ENCODE results near the gene RCSD1.

RCSD1 gene

DNA sequence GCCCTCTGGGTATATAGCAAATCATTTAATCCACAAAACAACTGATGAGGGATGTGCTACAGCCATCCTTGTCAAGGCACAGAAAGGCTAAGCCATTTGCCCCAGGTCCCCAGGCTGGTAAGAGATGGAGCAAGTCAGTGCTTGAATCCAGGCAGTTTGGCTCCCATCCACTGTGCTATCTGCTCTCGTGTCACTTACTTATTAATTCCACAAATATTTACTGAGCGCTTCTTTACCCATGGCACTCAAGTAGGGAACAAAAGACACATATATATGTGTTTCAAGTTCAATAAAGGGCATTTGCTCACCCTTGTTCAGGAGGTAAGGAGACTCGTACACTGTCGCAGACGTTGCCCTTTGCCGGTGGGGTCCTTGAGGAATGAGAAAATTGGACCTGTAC lies 53.2 kb downstream of the RCSD1 start:
- Mint-ChIP-seq H3K36me3 (ENCODE audit: insufficient read depth) (peaks cover 43% of the 10 kb centered on the region), H3K4me1 (ENCODE audit: low read depth in 2 of 2) (peaks cover 20 to 30% of the 10 kb centered on the region in 2 donors), H3K27me3 (no peaks in the 10 kb centered on the region), H3K27ac (peak overlapping the region in 1 of 2 donors; percentile 84), H3K9me3 (no peaks in the 10 kb centered on the region), H3K4me3 (no peak overlapping the region)
- ATAC-seq (replicated peaks), result no peak
- no peak for DNase-seq

DNA sequence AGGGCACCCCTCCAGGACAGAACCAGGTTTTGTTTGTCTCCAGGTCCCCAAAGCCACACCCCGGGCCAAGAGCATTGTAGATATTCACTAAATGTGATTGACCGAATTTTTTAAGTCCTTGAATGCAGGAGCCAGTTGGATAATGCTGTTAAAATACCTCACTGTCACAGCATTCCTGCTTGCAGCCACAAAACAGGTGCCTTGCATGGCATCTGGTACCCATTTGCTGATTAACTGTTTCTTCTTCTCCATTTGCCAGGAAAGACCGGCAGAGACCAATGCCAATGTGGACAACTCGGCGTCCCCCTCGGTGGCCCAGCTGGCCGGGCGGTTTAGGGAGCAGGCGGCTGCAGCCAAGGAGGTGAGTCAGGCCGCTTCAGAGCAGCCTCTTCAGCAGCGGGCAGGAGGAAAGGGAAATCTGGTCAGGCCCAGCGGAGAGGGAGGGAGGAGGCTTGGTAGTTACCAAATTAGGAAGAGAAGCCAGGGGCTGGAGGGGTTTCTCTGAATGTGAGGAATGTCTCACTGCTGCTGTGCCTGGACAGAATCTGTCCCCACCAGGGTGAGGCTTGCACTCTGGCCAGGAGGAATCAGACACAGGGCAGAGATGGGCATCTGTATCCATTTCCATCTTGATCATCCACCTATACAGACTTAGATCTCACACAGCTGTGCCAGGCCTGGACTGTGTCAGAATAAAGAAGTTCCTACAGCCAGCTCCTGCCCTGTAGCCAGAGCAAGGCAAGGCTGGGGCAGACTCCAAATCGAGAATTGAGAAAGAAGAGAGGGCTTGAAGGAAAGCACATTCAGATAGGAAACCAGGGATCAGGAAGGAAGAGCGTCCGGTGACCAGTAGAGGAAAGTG lies 53.8 kb downstream of the RCSD1 start:
- Mint-ChIP-seq H3K36me3 (ENCODE audit: insufficient read depth) (peaks cover 49% of the 10 kb centered on the region), H3K27me3 (no peaks in the 10 kb centered on the region), H3K4me1 (ENCODE audit: low read depth in 2 of 2) (peaks cover 26 to 30% of the 10 kb centered on the region in 2 donors), H3K4me3 (no peak overlapping the region), H3K9me3 (no peaks in the 10 kb centered on the region), H3K27ac (peak overlapping the region; percentile 66 to 84)
- ATAC-seq (replicated peaks) (no peak), DNase-seq (no peak)

DNA sequence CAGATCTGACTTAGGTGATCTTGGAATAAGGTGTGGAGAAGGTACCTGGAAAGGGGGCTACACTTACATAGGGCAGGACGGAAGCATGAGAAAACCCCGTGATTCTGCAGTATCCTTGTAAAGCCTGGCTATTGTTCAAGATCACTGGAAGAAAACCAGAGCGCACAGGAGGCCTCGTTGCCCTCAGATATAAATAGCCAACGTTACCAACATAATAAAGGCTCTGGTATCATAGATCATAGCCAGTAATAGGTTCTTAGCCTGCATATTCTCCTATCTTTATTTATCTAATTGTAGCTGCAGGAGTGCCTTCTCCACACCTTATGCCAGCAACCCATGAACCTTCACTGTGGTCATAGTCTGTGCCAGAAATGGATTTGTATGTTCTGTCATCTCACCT lies 55.8 kb downstream of the RCSD1 start:
- Mint-ChIP-seq H3K27me3 (no peaks in the 10 kb centered on the region), H3K36me3 (ENCODE audit: insufficient read depth) (peaks cover 69% of the 10 kb centered on the region), H3K9me3 (no peaks in the 10 kb centered on the region), H3K4me3 (no peak overlapping the region), H3K4me1 (ENCODE audit: low read depth in 2 of 2) (peaks cover 25 to 26% of the 10 kb centered on the region in 2 donors), H3K27ac (peak overlapping the region in 1 of 2 donors; percentile 66)
- DNase-seq (no peak), ATAC-seq (replicated peaks) (no peak)

DNA sequence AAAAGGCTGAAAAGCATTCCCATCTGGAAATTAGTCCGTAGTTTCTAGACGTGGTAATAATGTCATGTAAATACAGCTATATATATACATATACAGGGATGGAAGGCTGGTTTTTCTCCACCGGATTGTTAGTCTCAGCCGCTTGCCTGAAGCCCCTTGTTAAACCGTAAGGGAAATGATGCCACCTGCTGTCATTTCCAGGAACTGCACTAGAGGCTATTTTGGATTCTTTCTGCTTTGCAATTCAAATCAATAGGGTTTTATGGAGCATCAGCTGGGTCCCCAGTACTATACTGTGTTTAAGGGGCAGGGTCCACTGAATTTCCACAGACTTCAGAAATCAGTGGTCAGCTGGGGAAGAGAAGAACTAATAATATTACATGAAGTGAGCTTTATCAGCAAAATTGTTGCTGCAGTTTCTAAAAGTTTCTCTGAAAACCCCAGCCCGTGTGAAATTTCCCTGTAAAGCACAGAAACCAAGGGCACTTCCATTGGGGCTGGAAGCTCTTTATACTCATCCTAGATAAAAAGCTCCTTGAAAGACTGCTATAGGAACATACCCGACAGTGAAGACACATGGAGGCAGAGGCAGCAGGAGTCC lies 58.0 kb downstream of the RCSD1 start:
- peak overlapping the region; percentile 55 to 62 for H3K27ac Mint-ChIP-seq
- H3K9me3 Mint-ChIP-seq, result no peaks in the 10 kb centered on the region
- peaks cover 81% of the 10 kb centered on the region for H3K36me3 Mint-ChIP-seq (ENCODE audit: insufficient read depth)
- H3K4me1 Mint-ChIP-seq (ENCODE audit: low read depth in 2 of 2), result peaks cover 15 to 23% of the 10 kb centered on the region in 2 donors
- H3K4me3 Mint-ChIP-seq, result no peak overlapping the region
- no peaks in the 10 kb centered on the region for H3K27me3 Mint-ChIP-seq
- ATAC-seq (replicated peaks) (peak; percentile 88), DNase-seq (peak; percentile 78 to 85 (median 79))

DNA sequence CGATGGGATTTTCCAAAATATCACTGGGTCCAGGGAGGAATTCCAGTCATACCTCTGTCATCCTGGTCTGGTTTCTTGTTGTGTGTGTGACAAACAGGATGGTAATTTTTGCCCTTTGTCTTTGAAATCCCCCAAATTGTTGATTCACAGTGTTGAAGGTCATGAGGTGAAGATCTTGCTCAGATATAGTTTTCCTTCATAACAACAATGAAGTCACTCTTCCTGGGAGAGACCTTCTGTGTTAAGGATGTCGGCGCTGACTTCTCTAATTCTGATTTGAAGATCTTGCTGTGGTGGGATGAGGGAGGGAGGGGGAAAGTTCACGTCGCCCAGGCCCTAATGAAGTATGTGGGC lies 59.5 kb downstream of the RCSD1 start:
- ATAC-seq (replicated peaks), result no peak
- Mint-ChIP-seq H3K4me1 (ENCODE audit: low read depth in 2 of 2) (peaks cover 11 to 14% of the 10 kb centered on the region in 2 donors), H3K27me3 (no peaks in the 10 kb centered on the region), H3K36me3 (ENCODE audit: insufficient read depth) (peaks cover 77% of the 10 kb centered on the region), H3K27ac (peak overlapping the region in 1 of 2 donors; percentile 46), H3K4me3 (no peak overlapping the region), H3K9me3 (no peaks in the 10 kb centered on the region)
- no peak for DNase-seq

DNA sequence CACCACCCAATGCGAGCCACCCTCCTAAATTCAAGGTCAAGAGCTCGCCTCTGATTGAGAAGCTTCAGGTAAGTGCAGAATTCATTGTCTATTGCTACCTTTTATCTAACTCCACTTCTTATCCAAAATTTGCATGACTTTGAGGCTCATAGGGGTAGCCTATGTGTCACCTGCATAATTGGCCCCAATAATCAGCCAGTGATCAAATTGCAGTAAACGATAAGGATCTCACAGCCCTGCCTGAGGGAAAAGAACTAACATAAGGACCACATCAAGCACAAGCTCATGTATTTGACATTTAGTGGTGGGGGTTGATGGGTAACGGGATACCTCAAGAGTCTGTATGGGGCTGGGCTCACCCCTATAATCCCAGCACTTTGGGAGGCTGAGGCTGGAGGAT lies 60.0 kb downstream of the RCSD1 start:
- no peaks in the 10 kb centered on the region for H3K9me3 Mint-ChIP-seq
- H3K27me3 Mint-ChIP-seq, result no peaks in the 10 kb centered on the region
- no peak for DNase-seq
- peaks cover 11 to 14% of the 10 kb centered on the region in 2 donors for H3K4me1 Mint-ChIP-seq (ENCODE audit: low read depth in 2 of 2)
- no peak for ATAC-seq (replicated peaks)
- no peak overlapping the region for H3K4me3 Mint-ChIP-seq
- peaks cover 77% of the 10 kb centered on the region for H3K36me3 Mint-ChIP-seq (ENCODE audit: insufficient read depth)
- peak overlapping the region in 1 of 2 donors; percentile 46 for H3K27ac Mint-ChIP-seq

DNA sequence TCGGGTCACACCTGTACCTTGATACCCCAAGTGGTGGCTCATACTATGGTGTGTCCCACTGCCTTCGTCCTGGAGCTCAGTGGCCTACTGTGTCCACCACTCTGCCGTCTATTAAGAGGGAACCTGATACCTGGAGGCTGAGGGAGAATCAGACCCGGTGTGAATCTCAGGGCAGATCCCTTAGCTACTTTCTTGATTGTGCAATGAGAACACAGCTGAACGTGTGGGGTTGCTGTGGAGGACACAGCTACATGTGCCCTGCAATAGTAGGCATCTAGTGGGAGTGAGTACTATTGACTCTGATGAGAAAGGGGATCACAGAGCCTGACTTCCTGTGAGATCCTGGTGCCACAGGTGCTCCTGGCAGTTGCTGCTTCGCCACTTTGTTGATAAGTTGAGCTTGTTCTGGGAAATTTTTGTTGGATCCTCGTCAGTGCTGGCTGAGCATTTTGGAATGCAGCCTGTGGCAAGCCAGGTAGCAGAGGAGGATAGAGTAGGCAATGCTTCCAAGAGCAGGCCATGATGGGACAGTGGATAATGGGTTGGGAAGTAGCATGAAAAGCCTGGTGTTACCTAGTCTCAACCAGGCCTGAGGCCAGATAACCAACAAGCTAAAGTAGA lies 63.5 kb downstream of the RCSD1 start:
- Mint-ChIP-seq H3K4me3 (no peak overlapping the region), H3K9me3 (no peaks in the 10 kb centered on the region), H3K4me1 (ENCODE audit: low read depth in 2 of 2) (peaks cover 7 to 12% of the 10 kb centered on the region in 2 donors), H3K36me3 (ENCODE audit: insufficient read depth) (peaks cover 89% of the 10 kb centered on the region), H3K27me3 (no peaks in the 10 kb centered on the region), H3K27ac (peak overlapping the region; percentile 25 to 75)
- DNase-seq (no peak), ATAC-seq (replicated peaks) (no peak)

DNA sequence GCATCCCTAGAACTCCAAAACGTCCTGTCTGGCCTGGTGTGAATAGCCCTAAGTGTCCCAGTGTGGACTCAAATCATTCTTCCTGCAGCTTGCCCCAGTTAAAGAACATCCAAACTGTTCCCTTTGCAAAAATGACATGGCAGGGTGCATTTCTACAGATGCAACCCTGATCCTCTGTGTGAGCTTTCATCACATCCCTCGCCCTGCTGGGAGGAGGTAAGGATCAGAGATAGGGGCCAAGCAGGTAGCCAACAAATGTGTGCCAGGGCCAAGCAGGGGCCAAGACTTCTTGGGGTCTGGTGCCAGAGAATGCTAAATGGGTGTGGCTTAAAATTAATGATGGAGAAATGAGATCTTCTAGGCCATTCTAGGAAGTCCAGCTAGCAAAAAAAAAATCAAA lies 64.7 kb downstream of the RCSD1 start:
- no peak for DNase-seq
- Mint-ChIP-seq H3K36me3 (ENCODE audit: insufficient read depth) (peaks cover 89% of the 10 kb centered on the region), H3K9me3 (no peaks in the 10 kb centered on the region), H3K4me1 (ENCODE audit: low read depth in 2 of 2) (peaks cover 13 to 18% of the 10 kb centered on the region in 2 donors), H3K27ac (peak overlapping the region; percentile 75 to 81), H3K4me3 (no peak overlapping the region), H3K27me3 (no peaks in the 10 kb centered on the region)
- ATAC-seq (replicated peaks), result no peak

DNA sequence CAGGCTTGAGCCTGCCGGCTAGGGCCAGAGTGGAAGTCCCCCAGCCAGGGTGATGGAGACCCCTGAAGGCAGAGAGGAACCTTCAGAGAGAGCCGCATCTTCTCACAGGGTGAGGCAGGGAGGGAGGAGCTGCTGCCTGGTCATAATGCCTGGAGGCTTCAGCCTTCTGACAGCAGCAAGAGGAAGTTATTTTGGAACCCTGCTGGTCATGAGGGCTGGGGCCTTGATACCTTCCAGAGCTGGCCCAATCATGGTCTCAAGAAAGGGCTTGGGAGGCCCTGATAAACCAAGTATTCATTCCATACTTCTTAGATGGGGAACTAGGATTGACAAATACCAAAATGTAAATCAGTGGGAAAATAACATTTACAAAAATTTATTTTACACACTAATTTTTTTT lies 65.1 kb downstream of the RCSD1 start:
- ATAC-seq (replicated peaks), result no peak
- no peak for DNase-seq
- no peaks in the 10 kb centered on the region for H3K27me3 Mint-ChIP-seq
- peak overlapping the region; percentile 75 to 81 for H3K27ac Mint-ChIP-seq
- peaks cover 17 to 20% of the 10 kb centered on the region in 2 donors for H3K4me1 Mint-ChIP-seq (ENCODE audit: low read depth in 2 of 2)
- peaks cover 89% of the 10 kb centered on the region for H3K36me3 Mint-ChIP-seq (ENCODE audit: insufficient read depth)
- no peak overlapping the region for H3K4me3 Mint-ChIP-seq
- no peaks in the 10 kb centered on the region for H3K9me3 Mint-ChIP-seq

DNA sequence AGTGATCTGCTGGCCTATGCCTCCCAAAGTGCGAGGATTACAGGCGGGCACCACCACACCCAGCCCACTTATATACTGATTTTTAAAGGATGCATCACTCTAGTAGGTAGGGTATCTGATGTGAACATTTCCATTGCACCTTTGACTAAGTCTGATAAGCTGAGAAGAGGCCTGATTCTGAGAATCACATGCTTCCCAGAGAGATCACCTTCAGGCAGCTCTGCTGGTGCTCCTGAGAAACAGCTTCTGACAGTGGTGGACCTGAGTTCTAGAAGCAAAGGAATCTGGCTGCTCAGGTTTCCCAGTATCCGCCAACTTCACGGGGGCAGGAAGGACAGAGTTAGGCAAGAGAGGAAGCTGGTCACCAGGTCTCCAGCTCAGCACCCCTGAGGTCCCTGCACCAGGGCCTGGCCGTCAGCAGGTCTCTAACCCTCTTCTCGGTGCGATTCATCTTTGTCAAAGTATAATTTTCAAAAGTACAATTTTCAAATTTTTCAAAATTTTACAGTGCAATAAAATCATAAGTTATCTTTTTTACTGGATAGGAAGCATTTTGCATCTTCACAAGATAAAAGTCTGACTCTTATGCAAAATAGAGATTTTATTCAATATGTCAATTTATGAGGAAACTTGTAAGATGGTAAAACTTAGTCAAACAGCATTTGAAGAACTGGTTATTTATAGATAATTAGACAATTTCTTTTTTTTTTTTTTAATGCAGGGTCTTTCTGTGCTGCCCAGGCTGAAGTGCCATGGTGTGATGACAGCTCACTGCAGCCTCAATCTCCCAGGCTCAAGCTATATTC lies 65.9 kb downstream of the RCSD1 start:
- no peak for ATAC-seq (replicated peaks)
- no peak overlapping the region for H3K4me3 Mint-ChIP-seq
- peak overlapping the region; percentile 75 to 81 for H3K27ac Mint-ChIP-seq
- peaks cover 89% of the 10 kb centered on the region for H3K36me3 Mint-ChIP-seq (ENCODE audit: insufficient read depth)
- H3K27me3 Mint-ChIP-seq, result no peaks in the 10 kb centered on the region
- peaks cover 17 to 20% of the 10 kb centered on the region in 2 donors for H3K4me1 Mint-ChIP-seq (ENCODE audit: low read depth in 2 of 2)
- H3K9me3 Mint-ChIP-seq, result no peaks in the 10 kb centered on the region
- no peak for DNase-seq

DNA sequence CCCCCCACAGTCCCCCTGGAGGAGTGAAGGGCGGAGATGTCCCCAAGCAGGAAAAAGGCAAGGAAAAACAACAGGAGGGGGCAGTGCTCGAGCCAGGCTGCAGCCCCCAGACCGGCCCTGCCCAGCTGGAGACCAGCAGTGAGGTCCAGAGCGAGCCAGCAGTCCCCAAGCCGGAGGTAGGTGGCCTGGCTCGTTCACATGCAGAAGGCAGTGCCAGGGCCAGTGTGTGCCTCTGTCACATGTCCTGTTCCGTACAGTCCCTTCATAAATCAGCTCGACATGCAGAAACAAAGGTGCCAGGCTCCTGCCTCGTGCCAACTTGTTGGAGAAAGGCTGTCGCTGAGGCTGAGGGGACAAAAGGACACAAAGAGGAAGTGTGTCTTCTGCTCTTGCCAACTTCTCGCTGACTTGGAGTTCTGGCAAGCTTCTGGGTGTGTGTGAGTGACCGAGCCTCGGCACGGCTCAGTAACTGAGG lies 67.7 kb downstream of the RCSD1 start:
- Mint-ChIP-seq H3K9me3 (no peaks in the 10 kb centered on the region), H3K4me3 (no peak overlapping the region), H3K27me3 (no peaks in the 10 kb centered on the region), H3K4me1 (ENCODE audit: low read depth in 2 of 2) (peaks cover 17 to 24% of the 10 kb centered on the region in 2 donors), H3K27ac (peak overlapping the region; percentile 56 to 81), H3K36me3 (ENCODE audit: insufficient read depth) (peaks cover 85% of the 10 kb centered on the region)
- DNase-seq (no peak), ATAC-seq (replicated peaks) (no peak)

DNA sequence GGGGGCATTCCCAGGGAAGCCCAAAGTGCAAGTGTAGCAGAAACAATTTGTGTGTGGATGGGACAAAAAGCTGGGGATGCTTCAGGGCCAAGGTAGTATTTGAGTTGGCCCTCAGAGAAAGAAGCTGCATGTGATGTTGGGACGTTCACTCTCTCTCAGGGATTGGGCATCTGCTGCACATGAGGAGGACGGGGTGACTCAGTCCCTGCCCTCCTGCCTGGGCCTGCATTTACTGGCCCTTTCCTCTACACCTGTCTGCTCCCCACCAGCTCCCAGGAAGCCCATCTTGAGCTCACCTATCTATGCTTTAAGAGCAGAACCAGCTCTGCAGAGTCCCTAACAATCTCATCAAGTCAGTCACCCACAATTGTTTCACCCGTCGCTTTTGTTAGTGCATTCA lies 68.3 kb downstream of the RCSD1 start:
- ATAC-seq (replicated peaks) (no peak), DNase-seq (no peak)
- Mint-ChIP-seq H3K4me3 (no peak overlapping the region), H3K27me3 (no peaks in the 10 kb centered on the region), H3K9me3 (no peaks in the 10 kb centered on the region), H3K36me3 (ENCODE audit: insufficient read depth) (peaks cover 88% of the 10 kb centered on the region), H3K4me1 (ENCODE audit: low read depth in 2 of 2) (peaks cover 15 to 30% of the 10 kb centered on the region in 2 donors), H3K27ac (peak overlapping the region in 1 of 2 donors; percentile 44)

DNA sequence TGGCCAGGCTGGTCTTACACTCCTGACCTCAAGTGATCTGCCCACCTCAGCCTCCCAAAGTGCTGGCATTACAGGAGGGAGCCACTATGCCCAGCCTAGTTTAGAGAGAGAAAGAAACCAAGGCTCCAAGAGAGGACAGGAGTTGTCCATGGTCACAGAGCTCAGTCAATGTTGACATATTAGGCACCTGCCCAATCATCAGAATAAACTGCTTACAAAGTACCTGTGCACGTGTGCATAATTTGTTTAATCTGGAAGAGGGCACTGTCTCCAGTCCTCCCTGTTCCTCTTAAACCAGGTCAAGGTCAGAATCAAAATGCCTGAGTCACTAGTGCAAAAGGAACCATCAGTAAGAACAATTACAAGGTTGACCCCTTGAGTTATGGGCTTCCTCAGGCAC lies 71.5 kb downstream of the RCSD1 start:
- Mint-ChIP-seq H3K27ac (peak overlapping the region in 1 of 2 donors; percentile 78), H3K9me3 (no peaks in the 10 kb centered on the region), H3K4me3 (no peak overlapping the region), H3K4me1 (ENCODE audit: low read depth in 2 of 2) (peaks cover 21 to 39% of the 10 kb centered on the region in 2 donors), H3K27me3 (no peaks in the 10 kb centered on the region), H3K36me3 (ENCODE audit: insufficient read depth) (peaks cover 84% of the 10 kb centered on the region)
- ATAC-seq (replicated peaks), result no peak
- DNase-seq, result no peak
